Measurements from ENCODE around the gene ADTRP.

GRCh38 chr6:11700118-11700718 is 78.4 kb downstream of the ADTRP start:
- TF ChIP-seq, protein P1, sequence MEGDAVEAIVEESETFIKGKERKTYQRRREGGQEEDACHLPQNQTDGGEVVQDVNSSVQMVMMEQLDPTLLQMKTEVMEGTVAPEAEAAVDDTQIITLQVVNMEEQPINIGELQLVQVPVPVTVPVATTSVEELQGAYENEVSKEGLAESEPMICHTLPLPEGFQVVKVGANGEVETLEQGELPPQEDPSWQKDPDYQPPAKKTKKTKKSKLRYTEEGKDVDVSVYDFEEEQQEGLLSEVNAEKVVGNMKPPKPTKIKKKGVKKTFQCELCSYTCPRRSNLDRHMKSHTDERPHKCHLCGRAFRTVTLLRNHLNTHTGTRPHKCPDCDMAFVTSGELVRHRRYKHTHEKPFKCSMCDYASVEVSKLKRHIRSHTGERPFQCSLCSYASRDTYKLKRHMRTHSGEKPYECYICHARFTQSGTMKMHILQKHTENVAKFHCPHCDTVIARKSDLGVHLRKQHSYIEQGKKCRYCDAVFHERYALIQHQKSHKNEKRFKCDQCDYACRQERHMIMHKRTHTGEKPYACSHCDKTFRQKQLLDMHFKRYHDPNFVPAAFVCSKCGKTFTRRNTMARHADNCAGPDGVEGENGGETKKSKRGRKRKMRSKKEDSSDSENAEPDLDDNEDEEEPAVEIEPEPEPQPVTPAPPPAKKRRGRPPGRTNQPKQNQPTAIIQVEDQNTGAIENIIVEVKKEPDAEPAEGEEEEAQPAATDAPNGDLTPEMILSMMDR (IDR thresholded peaks at IDR 0.05; ENCODE audit: insufficient read depth, low read length, poor library complexity, severe bottlenecking) = peak; percentile 51
- no peak for TF ChIP-seq EZH2phosphoT487 (conservative IDR thresholded peaks at IDR 0.05; ENCODE audit: low read length)
